GM18505 (cell line): ENCODE results near the gene CNOT3.
"Not testable (repeated sequence)": the region's sequence is repeated elsewhere in the genome, so short reads cannot be mapped to it uniquely, and the experiment has no call there.

Experiments used
- ATAC-seq: cut with Tn5 transposase; IDR thresholded peaks from one replicate; pipeline ENCODE4 v1.9.1; 2021; ENCODE audit not compliant: unreplicated experiment
- POLR2A ChIP-seq: IDR thresholded peaks from 4 replicates; pipeline ENCODE4 v1.6.1; 2011; ENCODE audit warnings: borderline replicate concordance; ENCODE audit not compliant: insufficient read depth, insufficient read length; ENCODE audit errors: extremely low read depth

Gene CNOT3

GRCh38 chr19:54191811-54192453 lies 54.4 kb downstream of the CNOT3 start:
- no peak for TF ChIP-seq POLR2A
- ATAC-seq: no peak

- no peak for TF ChIP-seq POLR2A
- no peak for ATAC-seq
These were observed 55.4 kb downstream of the CNOT3 start for GRCh38 chr19:54193011-54193410.

- not testable (repeated sequence) for ATAC-seq
These were observed 56.9 kb downstream of the CNOT3 start for GRCh38 chr19:54194463-54194862.

- ATAC-seq: no peak
- no peak for TF ChIP-seq POLR2A
These were observed 59.0 kb downstream of the CNOT3 start for GRCh38 chr19:54196536-54196935.

- TF ChIP-seq POLR2A: no peak
- no peak for ATAC-seq
These were observed 59.6 kb downstream of the CNOT3 start for GRCh38 chr19:54197121-54197520.

- TF ChIP-seq POLR2A: no peak
These were observed 61.8 kb downstream of the CNOT3 start for GRCh38 chr19:54199401-54199800.

GRCh38 chr19:54201172-54201701 lies 63.7 kb downstream of the CNOT3 start:
- TF ChIP-seq POLR2A: no peak
- ATAC-seq: no peak

More at GRCh38 chr19:54199401-54199800, 61.8 kb downstream of the CNOT3 start:
- ATAC-seq: no peak

GRCh38 chr19:54201980-54202379 lies 64.4 kb downstream of the CNOT3 start:
- ATAC-seq: no peak
- TF ChIP-seq POLR2A: no peak

- ATAC-seq: no peak
- TF ChIP-seq POLR2A: no peak
These were observed 65.6 kb downstream of the CNOT3 start for GRCh38 chr19:54203151-54203611.

- no peak for ATAC-seq
- no peak for TF ChIP-seq POLR2A
These were observed 67.4 kb downstream of the CNOT3 start for GRCh38 chr19:54204767-54205468.
